Epithelial cell of esophagus (primary cell): ENCODE results near the gene MUC12.

Source experiments
- DNase-seq: peaks from one replicate; pipeline ENCODE4 v3.0.0; 2010; ENCODE audit warnings: low read depth
- H3K4me3 ChIP-seq: 2 replicates; pipeline ENCODE4 v1.5.1; 2011; ENCODE audit warnings: mild to moderate bottlenecking, low read length, control low read depth
- CTCF ChIP-seq: IDR thresholded peaks from 2 replicates; pipeline ENCODE4 v1.5.1; 2011; ENCODE audit warnings: low read depth, mild to moderate bottlenecking, low read length, control low read depth, inconsistent platforms; ENCODE audit not compliant: insufficient read depth; ENCODE audit errors: missing control alignments

Gene MUC12

GRCh38 chr7:100949227-100949932 lies 20.0 kb upstream of the MUC12 start, which contains the start of gene MUC3A:
MUC3A (plus strand) TSS chr7:100949534; CDS start chr7:100949625, 91 bp downstream.
- TF ChIP-seq CTCF = no peak
- no peak within 1 kb of the TSS for H3K4me3 ChIP-seq
- DNase-seq = no peak

- H3K4me3 ChIP-seq = no peak overlapping the region
- DNase-seq = no peak
- TF ChIP-seq CTCF = no peak
Observed at GRCh38 chr7:100949933-100950443, 19.4 kb upstream of the MUC12 start.

GRCh38 chr7:100951172-100951571 lies 18.2 kb upstream of the MUC12 start:
- TF ChIP-seq CTCF = no peak
- DNase-seq = no peak
- H3K4me3 ChIP-seq = no peak overlapping the region

GRCh38 chr7:100951888-100952560 lies 17.3 kb upstream of the MUC12 start:
- H3K4me3 ChIP-seq = no peak overlapping the region
- no peak for DNase-seq
- TF ChIP-seq CTCF = no peak

GRCh38 chr7:100952641-100953040 lies 16.7 kb upstream of the MUC12 start:
- H3K4me3 ChIP-seq = no peak overlapping the region
- no peak for DNase-seq
- no peak for TF ChIP-seq CTCF

- TF ChIP-seq CTCF = no peak
- DNase-seq = peak; percentile 23
- no peak overlapping the region for H3K4me3 ChIP-seq
Observed at GRCh38 chr7:100957832-100958421, 11.4 kb upstream of the MUC12 start.
